ENCODE measurements around the gene NPEPL1. TPM values are rescaled to one million over a fixed set of nuclear protein-coding genes. Genes with fewer than 3 reads are reported as not detected.
"Not testable (repeated sequence)": the region's sequence is repeated elsewhere in the genome, so short reads cannot be mapped to it uniquely, and the experiment has no call there.

NPEPL1 gene
- total RNA-seq, 4 donors from 2014 or later = 24.9 to 49.8 (median 27.9) TPM

DNA sequence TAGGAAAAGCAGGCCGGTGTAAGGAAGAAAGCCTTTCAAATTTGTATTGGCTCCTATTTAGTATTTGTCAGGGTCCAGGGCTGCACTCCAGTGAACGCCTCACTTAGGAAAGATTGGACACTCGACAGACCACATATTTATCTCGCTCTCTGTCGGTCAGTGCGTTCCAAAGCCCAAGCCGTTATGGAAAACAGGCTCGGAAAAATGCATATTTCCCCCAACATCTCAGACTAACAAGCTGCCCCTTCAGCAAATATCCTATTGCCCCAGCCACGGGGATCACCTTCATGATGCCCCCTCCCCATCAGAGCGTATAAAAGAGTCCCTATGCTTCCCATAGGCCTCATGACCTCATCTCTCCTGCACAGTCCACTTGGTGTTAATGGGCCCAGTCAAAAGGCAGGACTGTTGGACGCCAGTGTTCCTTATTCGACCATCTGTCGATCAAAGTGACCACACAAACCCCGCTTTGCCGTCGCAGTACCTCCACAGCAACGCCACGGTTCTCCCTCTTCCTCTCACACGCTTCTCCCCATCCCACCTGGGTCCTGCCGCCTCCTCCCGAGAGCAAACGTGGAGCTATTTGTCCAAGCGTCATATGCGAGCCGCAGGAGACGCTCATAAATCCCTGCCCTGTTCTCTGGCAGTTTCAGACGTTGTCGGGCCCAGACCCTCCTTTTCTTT lies 63.3 kb downstream of the NPEPL1 start:
- DNase-seq (ENCODE audit: low spot score) (no peak), ATAC-seq (ENCODE audit: low FRiP score) (no peak)
- TF ChIP-seq CTCF (IDR thresholded peaks at IDR 0.05) = no peak

DNA sequence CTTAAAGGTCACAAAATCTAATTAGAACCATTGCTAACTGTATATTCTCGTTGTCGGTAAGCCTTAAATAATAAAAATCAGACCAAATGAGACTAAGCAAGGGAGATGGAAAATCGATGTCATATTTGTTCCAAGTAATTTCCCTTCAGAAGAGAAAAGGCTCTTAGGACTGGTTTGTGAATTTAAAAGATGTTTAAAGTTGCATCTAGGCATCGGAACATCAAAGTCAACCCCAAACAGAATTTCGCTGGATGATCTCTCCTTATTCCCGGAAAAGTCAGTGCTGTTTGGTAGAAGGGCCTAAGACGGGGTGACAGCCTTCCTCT lies 63.8 kb downstream of the NPEPL1 start:
- TF ChIP-seq CTCF (IDR thresholded peaks at IDR 0.05) = no peak
- DNase-seq (ENCODE audit: low spot score) (no peak), ATAC-seq (ENCODE audit: low FRiP score) (no peak)

- ATAC-seq (ENCODE audit: low FRiP score); DNase-seq (ENCODE audit: low spot score): not testable (repeated sequence)
Measured at GRCh38 chr20:58757647-58758046, 65.0 kb downstream of the NPEPL1 start.

GRCh38 chr20:58759947-58760346 lies 67.3 kb downstream of the NPEPL1 start:
- DNase-seq (ENCODE audit: low spot score) (no peak), ATAC-seq (ENCODE audit: low FRiP score) (no peak)
- TF ChIP-seq CTCF (IDR thresholded peaks at IDR 0.05) = no peak

DNA sequence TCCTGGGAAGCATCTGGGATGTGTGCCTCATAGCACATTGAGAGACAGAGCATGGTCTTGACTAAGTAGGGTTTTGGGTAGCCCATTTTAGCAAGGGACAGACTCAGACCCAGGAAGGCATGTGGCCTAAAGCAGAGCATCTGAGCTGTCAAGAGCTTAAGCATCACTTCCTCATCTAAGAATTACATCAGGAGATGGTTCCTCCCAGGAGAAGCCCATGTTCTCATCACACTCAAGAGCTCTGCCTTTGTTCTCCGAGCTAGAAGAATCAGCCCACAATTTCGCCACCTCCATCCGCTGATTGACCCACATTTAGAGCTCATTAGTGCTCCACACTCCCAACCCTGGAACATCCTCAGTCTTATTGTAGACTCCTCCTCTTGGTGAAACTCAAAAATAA lies 68.3 kb downstream of the NPEPL1 start:
- ATAC-seq (ENCODE audit: low FRiP score) (no peak), DNase-seq (ENCODE audit: low spot score) (no peak)
- TF ChIP-seq CTCF (IDR thresholded peaks at IDR 0.05) = no peak

- TF ChIP-seq CTCF (IDR thresholded peaks at IDR 0.05) = no peak
- no peak for ATAC-seq (ENCODE audit: low FRiP score)
- no peak for DNase-seq (ENCODE audit: low spot score)
Measured at GRCh38 chr20:58762120-58762519, 69.5 kb downstream of the NPEPL1 start.

GRCh38 chr20:58763076-58763475 lies 70.5 kb downstream of the NPEPL1 start:
- no peak for ATAC-seq (ENCODE audit: low FRiP score)
- TF ChIP-seq CTCF (IDR thresholded peaks at IDR 0.05) = no peak
- DNase-seq (ENCODE audit: low spot score) = no peak

Other genes starting within 250 kb of the NPEPL1 start
- under 1 TPM in 1 of 4 donors, not detected in 3; 0.19 TPM for gene APCDD1L, start 177.4 kb upstream of the NPEPL1 start, total RNA-seq
- 10 to 100 TPM; 38.5 to 87.2 (median 49.1) TPM for gene STX16, start 41.5 kb upstream of the NPEPL1 start, total RNA-seq
- under 1 TPM in 1 of 4 donors, not detected in 3; 0.28 TPM for gene GNAS-AS1, start 158.1 kb downstream of the NPEPL1 start, total RNA-seq
- gene GNAS, start 159.9 kb downstream of the NPEPL1 start, total RNA-seq = 100 to 1,000 TPM; 606 to 837 (median 753) TPM